ENCODE data around the gene LRRC4. TPM values are rescaled to one million over a fixed set of nuclear protein-coding genes. Genes with fewer than 3 reads are reported as not detected.
A peak's percentile ranks its signal among the peaks of the same experiment; 100 is the strongest.

LRRC4 gene
- total RNA-seq, 2 experiments from 2014 or later = not detected

DNA sequence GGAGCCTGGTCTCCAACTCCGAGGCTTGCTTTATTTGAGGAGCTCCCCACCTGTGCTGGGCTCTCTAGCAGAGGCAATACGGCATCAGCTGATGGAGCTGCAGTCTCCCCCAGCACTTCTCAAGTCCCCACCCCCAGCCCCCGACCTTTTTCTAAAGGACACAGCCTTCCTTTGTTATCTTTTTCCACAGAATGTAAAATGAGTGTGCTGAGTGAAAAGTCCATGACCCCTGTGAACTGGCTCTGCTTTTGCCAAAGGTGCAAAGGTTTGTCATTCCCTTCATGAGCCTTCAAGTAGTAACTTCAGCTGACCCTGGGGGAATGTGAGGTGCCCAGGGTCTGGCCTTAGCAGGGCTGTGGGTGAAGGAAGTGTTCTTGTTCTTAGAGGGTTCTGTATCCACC, 25.5 kb downstream of the LRRC4 start:
- ChIA-PET POLR2A (no interaction called here), CTCF (no interaction called here)
- Mint-ChIP-seq H3K9me3 (no peaks in the 10 kb centered on the region), H3K36me3 (ENCODE audit: low read depth) (peaks cover 10% of the 10 kb centered on the region), H3K4me3 (no peak overlapping the region), H3K27ac (no peak overlapping the region), H3K27me3 (no peaks in the 10 kb centered on the region), H3K4me1 (ENCODE audit: low read depth) (peaks cover 13% of the 10 kb centered on the region)
- intact Hi-C loops (cut with micrococcal nuclease) = no loop called here
- ATAC-seq = no peak
- TF ChIP-seq, protein P1, sequence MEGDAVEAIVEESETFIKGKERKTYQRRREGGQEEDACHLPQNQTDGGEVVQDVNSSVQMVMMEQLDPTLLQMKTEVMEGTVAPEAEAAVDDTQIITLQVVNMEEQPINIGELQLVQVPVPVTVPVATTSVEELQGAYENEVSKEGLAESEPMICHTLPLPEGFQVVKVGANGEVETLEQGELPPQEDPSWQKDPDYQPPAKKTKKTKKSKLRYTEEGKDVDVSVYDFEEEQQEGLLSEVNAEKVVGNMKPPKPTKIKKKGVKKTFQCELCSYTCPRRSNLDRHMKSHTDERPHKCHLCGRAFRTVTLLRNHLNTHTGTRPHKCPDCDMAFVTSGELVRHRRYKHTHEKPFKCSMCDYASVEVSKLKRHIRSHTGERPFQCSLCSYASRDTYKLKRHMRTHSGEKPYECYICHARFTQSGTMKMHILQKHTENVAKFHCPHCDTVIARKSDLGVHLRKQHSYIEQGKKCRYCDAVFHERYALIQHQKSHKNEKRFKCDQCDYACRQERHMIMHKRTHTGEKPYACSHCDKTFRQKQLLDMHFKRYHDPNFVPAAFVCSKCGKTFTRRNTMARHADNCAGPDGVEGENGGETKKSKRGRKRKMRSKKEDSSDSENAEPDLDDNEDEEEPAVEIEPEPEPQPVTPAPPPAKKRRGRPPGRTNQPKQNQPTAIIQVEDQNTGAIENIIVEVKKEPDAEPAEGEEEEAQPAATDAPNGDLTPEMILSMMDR (IDR thresholded peaks at IDR 0.05) = no peak
- no peak for DNase-seq

DNA sequence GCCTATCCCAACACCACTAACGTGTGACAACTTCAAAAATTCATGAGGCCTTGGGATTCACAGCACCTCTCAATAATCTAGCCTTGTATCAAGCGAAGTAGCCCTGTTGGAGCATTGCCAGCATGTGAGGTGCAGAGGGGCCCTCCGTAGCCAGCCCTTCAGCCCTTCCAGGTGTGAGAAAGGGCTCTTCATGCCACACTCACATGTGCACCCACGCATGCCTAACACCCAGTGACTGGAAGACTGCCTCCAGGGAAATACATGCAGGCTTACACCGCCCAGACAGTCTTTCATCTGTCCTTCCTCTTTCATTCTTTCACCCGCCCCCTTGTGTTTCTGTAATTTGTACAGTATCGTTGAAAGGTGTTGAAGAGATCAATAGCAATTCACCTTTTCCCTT, 26.1 kb downstream of the LRRC4 start:
- ATAC-seq (no peak), DNase-seq (no peak)
- POLR2A ChIA-PET = interaction anchor here (0.7 kb wide), 1 partner anchor 20 kb away, joined by 3 read pairs; no protein-coding TSS in a partner anchor
- TF ChIP-seq, protein P1 (IDR thresholded peaks at IDR 0.05) = no peak
- CTCF ChIA-PET = interaction anchor here (1.0 kb wide), 1 partner anchor 297 kb away, joined by 3 read pairs; no protein-coding TSS in a partner anchor
- Mint-ChIP-seq H3K4me1 (ENCODE audit: low read depth) (peaks cover 13% of the 10 kb centered on the region), H3K9me3 (no peaks in the 10 kb centered on the region), H3K36me3 (ENCODE audit: low read depth) (peaks cover 10% of the 10 kb centered on the region), H3K4me3 (no peak overlapping the region), H3K27ac (no peak overlapping the region), H3K27me3 (no peaks in the 10 kb centered on the region)
- intact Hi-C loops (cut with micrococcal nuclease) = no loop called here

DNA sequence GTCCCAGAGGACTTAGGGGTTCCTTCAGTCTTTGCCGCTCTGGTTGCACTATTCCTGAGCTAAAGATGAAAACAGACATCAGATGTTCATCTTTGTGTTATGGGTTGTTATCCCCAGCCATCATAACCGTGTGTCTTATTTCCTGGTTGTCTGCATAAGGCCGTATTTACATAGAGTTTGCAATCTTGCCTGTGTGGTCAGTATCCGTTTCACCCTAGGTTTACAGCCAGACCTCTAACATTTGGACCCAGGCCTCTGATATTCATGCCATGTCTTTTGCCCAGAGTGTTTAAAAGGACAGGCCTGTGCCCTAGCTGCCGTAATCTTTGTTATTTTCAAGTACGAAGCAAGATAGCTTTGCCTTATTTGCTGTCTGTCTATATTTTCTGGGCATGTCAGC, 26.6 kb downstream of the LRRC4 start:
- DNase-seq (no peak), ATAC-seq (no peak)
- H3K27me3 Mint-ChIP-seq = no peaks in the 10 kb centered on the region
- no peak overlapping the region for H3K4me3 Mint-ChIP-seq
- CTCF ChIA-PET = interaction anchor here (1.0 kb wide), 1 partner anchor 296 kb away, joined by 3 read pairs; no protein-coding TSS in a partner anchor
- intact Hi-C loops (cut with micrococcal nuclease) = no loop called here
- peaks cover 8% of the 10 kb centered on the region for H3K36me3 Mint-ChIP-seq (ENCODE audit: low read depth)
- TF ChIP-seq, protein P1 (IDR thresholded peaks at IDR 0.05) = no peak
- POLR2A ChIA-PET = interaction anchor here (0.7 kb wide), 1 partner anchor 21 kb away, joined by 3 read pairs; no protein-coding TSS in a partner anchor
- H3K27ac Mint-ChIP-seq = no peak overlapping the region
- H3K4me1 Mint-ChIP-seq (ENCODE audit: low read depth) = peaks cover 13% of the 10 kb centered on the region
- no peaks in the 10 kb centered on the region for H3K9me3 Mint-ChIP-seq

DNA sequence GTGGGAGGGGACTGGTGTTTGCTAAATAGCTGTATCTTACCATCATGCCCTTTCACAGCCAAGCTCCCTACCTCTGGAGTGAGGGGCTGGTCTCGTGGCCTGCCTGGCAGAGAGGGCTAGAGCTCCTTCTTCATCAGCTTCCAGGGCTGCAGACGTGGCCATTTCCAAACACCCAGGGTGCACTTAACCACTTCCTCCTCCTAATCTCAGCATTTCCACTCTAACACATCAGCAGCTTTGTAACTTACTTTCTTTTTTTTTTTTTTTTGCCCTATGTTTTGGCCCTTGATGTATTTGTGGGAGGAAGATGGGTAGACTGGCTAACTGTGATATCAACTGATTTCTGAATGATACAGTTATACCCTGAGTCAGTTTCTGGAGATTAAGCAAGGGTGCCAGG, 27.4 kb downstream of the LRRC4 start:
- peaks cover 8% of the 10 kb centered on the region for H3K36me3 Mint-ChIP-seq (ENCODE audit: low read depth)
- peaks cover 13% of the 10 kb centered on the region for H3K4me1 Mint-ChIP-seq (ENCODE audit: low read depth)
- no peak overlapping the region for H3K4me3 Mint-ChIP-seq
- H3K27me3 Mint-ChIP-seq = no peaks in the 10 kb centered on the region
- intact Hi-C loops (cut with micrococcal nuclease) = no loop called here
- no peaks in the 10 kb centered on the region for H3K9me3 Mint-ChIP-seq
- DNase-seq (peak; percentile 5), ATAC-seq (peak; percentile 24)
- H3K27ac Mint-ChIP-seq = no peak overlapping the region
- ChIA-PET CTCF (no interaction called here), POLR2A (no interaction called here)
- TF ChIP-seq, protein P1 (IDR thresholded peaks at IDR 0.05) = no peak

DNA sequence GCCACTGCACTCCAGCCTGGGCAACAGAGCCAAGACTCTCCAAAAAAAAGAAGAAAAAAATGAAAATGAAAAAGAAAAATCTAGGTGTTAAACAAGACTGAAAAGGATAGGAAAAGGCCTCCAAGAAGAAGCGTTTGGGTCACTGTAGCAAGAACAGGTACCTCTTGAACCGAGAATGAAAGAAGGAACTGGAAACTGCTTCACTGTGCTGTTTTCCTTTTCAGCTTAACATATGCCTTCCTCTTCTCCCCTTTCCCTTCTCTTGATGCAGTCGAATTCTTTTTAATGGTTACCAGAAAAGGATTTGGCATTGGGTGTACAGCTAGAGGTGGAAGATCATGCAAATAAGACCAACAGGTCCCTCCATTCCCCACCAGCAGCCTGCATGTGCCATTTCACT, 28.1 kb downstream of the LRRC4 start:
- Mint-ChIP-seq H3K36me3 (ENCODE audit: low read depth) (peaks cover 8% of the 10 kb centered on the region), H3K27me3 (no peaks in the 10 kb centered on the region), H3K4me3 (no peak overlapping the region), H3K27ac (no peak overlapping the region), H3K4me1 (ENCODE audit: low read depth) (peaks cover 13% of the 10 kb centered on the region), H3K9me3 (no peaks in the 10 kb centered on the region)
- ChIA-PET CTCF (no interaction called here), POLR2A (no interaction called here)
- DNase-seq (no peak), ATAC-seq (no peak)
- intact Hi-C loops (cut with micrococcal nuclease) = no loop called here
- TF ChIP-seq, protein P1 (IDR thresholded peaks at IDR 0.05) = no peak
